ENCODE measurements around the gene DNMT3A.

DNA sequence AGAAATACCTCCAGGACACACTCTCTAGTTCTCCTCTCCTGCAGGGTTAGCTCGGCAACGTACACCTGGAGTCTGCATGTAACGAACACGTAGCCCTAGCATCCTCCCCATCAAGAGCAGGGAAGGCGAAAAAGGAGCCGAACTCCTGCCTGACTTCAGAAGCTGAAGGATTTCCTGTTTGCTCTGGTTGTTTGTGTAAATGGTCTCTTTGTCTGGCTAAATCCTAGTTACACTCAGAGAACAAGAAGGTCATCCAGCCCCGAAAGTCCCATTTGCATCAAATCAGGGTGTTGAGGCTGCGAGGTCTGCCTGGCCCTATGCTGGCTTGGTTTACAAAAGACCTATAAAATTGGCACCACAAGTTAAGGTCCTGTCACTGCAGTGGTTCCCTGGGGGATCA lies 107.0 kb downstream of the DNMT3A start:
- no peak for TF ChIP-seq CTCF (IDR thresholded peaks at IDR 0.05; ENCODE audit: borderline replicate concordance, extremely low read depth, low read length, poor library complexity, severe bottlenecking)
- no peak for TF ChIP-seq EZH2 (IDR thresholded peaks at IDR 0.05; ENCODE audit: borderline replicate concordance, low read depth, low read length, severe bottlenecking)

All from DND-41 (cell line).